ENCODE data around the gene ADPRHL1. TPM values are rescaled to one million over a fixed set of nuclear protein-coding genes. Genes with fewer than 3 reads are reported as not detected.
A peak's percentile ranks its signal among the peaks of the same experiment; 100 is the strongest.
"Not testable (repeated sequence)": the region's sequence is repeated elsewhere in the genome, so short reads cannot be mapped to it uniquely, and the experiment has no call there.

Gene ADPRHL1
- total and polyA plus RNA-seq, 4 donors: 0.28 to 0.67 (median 0.55) TPM

GRCh38 chr13:113369881-113370280, 83.4 kb downstream of the ADPRHL1 start:
- Histone ChIP-seq H3K9me3 (ENCODE audit: control insufficient read depth in 4 of 4, low read length in 3 of 4) (no peaks in the 10 kb centered on the region), H3K4me1 (ENCODE audit: control insufficient read depth in 4 of 4, insufficient read depth in 4 of 4, low read length in 3 of 4) (peaks cover 0 to 4% (median 1%) of the 10 kb centered on the region in 4 donors), H3K4me3 (ENCODE audit: low read depth in 1 of 3, low read length in 3 of 3) (no peak overlapping the region), H3K36me3 (ENCODE audit: control insufficient read depth in 4 of 4, insufficient read depth in 3 of 4, low read depth in 1 of 4, low read length in 3 of 4) (no peaks in the 10 kb centered on the region), H3K27ac (ENCODE audit: low read depth in 1 of 2, low read length in 2 of 2) (no peak overlapping the region), H3K27me3 (ENCODE audit: control insufficient read depth in 4 of 4, insufficient read depth in 4 of 4, low read length in 3 of 4) (no peaks in the 10 kb centered on the region), H3K9ac (ENCODE audit: low read depth in 1 of 2, low read length in 2 of 2) (no peak overlapping the region)
- 87% methylated on average over 10 of the region's 10 CpGs for WGBS
- TF ChIP-seq ATF3 (IDR thresholded peaks at IDR 0.05) (no peak), GABPA (IDR thresholded peaks at IDR 0.05 in 1 of 2, conservative IDR thresholded peaks at IDR 0.05 in 1 of 2) (no peak)
- peak; percentile 19 for DNase-seq (ENCODE audit: low spot score)

GRCh38 chr13:113369189-113369588, 84.1 kb downstream of the ADPRHL1 start:
- no peak overlapping the region for H3K9ac ChIP-seq (ENCODE audit: low read depth in 1 of 2, low read length in 2 of 2)
- H3K27me3 ChIP-seq (ENCODE audit: control insufficient read depth in 4 of 4, insufficient read depth in 4 of 4, low read length in 3 of 4): no peaks in the 10 kb centered on the region
- no peaks in the 10 kb centered on the region for H3K36me3 ChIP-seq (ENCODE audit: control insufficient read depth in 4 of 4, insufficient read depth in 3 of 4, low read depth in 1 of 4, low read length in 3 of 4)
- no peak overlapping the region for H3K27ac ChIP-seq (ENCODE audit: low read depth in 1 of 2, low read length in 2 of 2)
- H3K9me3 ChIP-seq (ENCODE audit: control insufficient read depth in 4 of 4, low read length in 3 of 4): no peaks in the 10 kb centered on the region
- WGBS: 92% methylated on average over 29 of the region's 29 CpGs
- peak; percentile 25 for DNase-seq (ENCODE audit: low spot score)
- peaks cover 0 to 4% (median 1%) of the 10 kb centered on the region in 4 donors for H3K4me1 ChIP-seq (ENCODE audit: control insufficient read depth in 4 of 4, insufficient read depth in 4 of 4, low read length in 3 of 4)
- no peak for TF ChIP-seq HNF4A (conservative IDR thresholded peaks at IDR 0.05)
- TF ChIP-seq GABPA (IDR thresholded peaks at IDR 0.05 in 1 of 2, conservative IDR thresholded peaks at IDR 0.05 in 1 of 2): no peak
- TF ChIP-seq FOXA1 (IDR thresholded peaks at IDR 0.05): no peak
- TF ChIP-seq REST (IDR thresholded peaks at IDR 0.05): no peak
- TF ChIP-seq TAF1 (conservative IDR thresholded peaks at IDR 0.05): no peak
- no peak for TF ChIP-seq HNF4G (IDR thresholded peaks at IDR 0.05)
- TF ChIP-seq SP1 (IDR thresholded peaks at IDR 0.05): no peak
- TF ChIP-seq MAX (IDR thresholded peaks at IDR 0.05): no peak
- no peak for TF ChIP-seq FOXA2 (IDR thresholded peaks at IDR 0.05)
- H3K4me3 ChIP-seq (ENCODE audit: low read depth in 1 of 3, low read length in 3 of 3): no peak overlapping the region

- not testable (repeated sequence) for H3K27me3 ChIP-seq (ENCODE audit: control insufficient read depth in 4 of 4, insufficient read depth in 4 of 4, low read length in 3 of 4); H3K36me3 ChIP-seq (ENCODE audit: control insufficient read depth in 4 of 4, insufficient read depth in 3 of 4, low read depth in 1 of 4, low read length in 3 of 4); H3K4me1 ChIP-seq (ENCODE audit: control insufficient read depth in 4 of 4, insufficient read depth in 4 of 4, low read length in 3 of 4); H3K27ac ChIP-seq (ENCODE audit: low read depth in 1 of 2, low read length in 2 of 2); H3K9ac ChIP-seq (ENCODE audit: low read depth in 1 of 2, low read length in 2 of 2); H3K4me3 ChIP-seq (ENCODE audit: low read depth in 1 of 3, low read length in 3 of 3); H3K9me3 ChIP-seq (ENCODE audit: control insufficient read depth in 4 of 4, low read length in 3 of 4)
- peak; percentile 28 for DNase-seq (ENCODE audit: low spot score)
- WGBS: 91% methylated on average over 6 of the region's 6 CpGs
Observed at GRCh38 chr13:113368353-113368752, 84.9 kb downstream of the ADPRHL1 start.

- Histone ChIP-seq H3K9ac (ENCODE audit: low read depth in 1 of 2, low read length in 2 of 2) (no peak overlapping the region), H3K27me3 (ENCODE audit: control insufficient read depth in 4 of 4, insufficient read depth in 4 of 4, low read length in 3 of 4) (no peaks in the 10 kb centered on the region), H3K27ac (ENCODE audit: low read depth in 1 of 2, low read length in 2 of 2) (no peak overlapping the region), H3K9me3 (ENCODE audit: control insufficient read depth in 4 of 4, low read length in 3 of 4) (no peaks in the 10 kb centered on the region), H3K4me3 (ENCODE audit: low read depth in 1 of 3, low read length in 3 of 3) (no peak overlapping the region), H3K36me3 (ENCODE audit: control insufficient read depth in 4 of 4, insufficient read depth in 3 of 4, low read depth in 1 of 4, low read length in 3 of 4) (no peaks in the 10 kb centered on the region), H3K4me1 (ENCODE audit: control insufficient read depth in 4 of 4, insufficient read depth in 4 of 4, low read length in 3 of 4) (peaks cover 0 to 4% (median 2%) of the 10 kb centered on the region in 4 donors)
- WGBS: 82% methylated on average over 6 of the region's 6 CpGs
- peak; percentile 31 for DNase-seq (ENCODE audit: low spot score)
- no peak for TF ChIP-seq FOXA2 (IDR thresholded peaks at IDR 0.05)
- TF ChIP-seq HNF4A (conservative IDR thresholded peaks at IDR 0.05): no peak
- TF ChIP-seq FOXA1 (IDR thresholded peaks at IDR 0.05): no peak
- TF ChIP-seq TAF1 (conservative IDR thresholded peaks at IDR 0.05): no peak
- TF ChIP-seq SP1 (IDR thresholded peaks at IDR 0.05): no peak
- TF ChIP-seq CTCF (IDR thresholded peaks at IDR 0.05; ENCODE audit: low read depth, low read length, missing input control): no peak
- no peak for TF ChIP-seq REST (IDR thresholded peaks at IDR 0.05)
Observed at GRCh38 chr13:113367771-113368170, 85.5 kb downstream of the ADPRHL1 start.
